H9 (cell line): ENCODE measurements around the gene WFIKKN2. TPM values are rescaled to one million over a fixed set of nuclear protein-coding genes. Genes with fewer than 3 reads are reported as not detected.

Experiments used
- DNase-seq: peaks from one replicate; pipeline ENCODE4 v3.0.0-alpha.2; 2017
- H2AFZ ChIP-seq: one replicate; pipeline ENCODE4 v1.6.1; 2013; ENCODE audit warnings: mild to moderate bottlenecking, low read length, control low read depth, moderate library complexity
- H2AK5ac ChIP-seq: 2 replicates; pipeline ENCODE4 v1.6.1; 2013; ENCODE audit warnings: low read length, control low read depth, mixed read lengths; ENCODE audit not compliant: insufficient read length
- H2BK120ac ChIP-seq: one replicate; pipeline ENCODE4 v1.6.1; 2013; ENCODE audit warnings: low read depth, mild to moderate bottlenecking, low read length, control low read depth, inconsistent platforms; ENCODE audit not compliant: poor library complexity, severe bottlenecking
- H2BK12ac ChIP-seq: 2 replicates; pipeline ENCODE4 v1.6.1; 2013; ENCODE audit warnings: low read length, control low read depth, mixed read lengths, low read depth; ENCODE audit not compliant: insufficient read length
- H2BK15ac ChIP-seq: 2 replicates; pipeline ENCODE4 v1.6.1; 2013; ENCODE audit warnings: low read depth, low read length, control low read depth
- H2BK20ac ChIP-seq: one replicate; pipeline ENCODE4 v1.6.1; 2013; ENCODE audit warnings: low read depth, mild to moderate bottlenecking, low read length, control low read depth, inconsistent platforms; ENCODE audit not compliant: poor library complexity, severe bottlenecking
- H2BK5ac ChIP-seq: 2 replicates; pipeline ENCODE4 v1.6.1; 2013; ENCODE audit warnings: low read length, control low read depth, mixed read lengths; ENCODE audit not compliant: insufficient read length
- H3K14ac ChIP-seq: 2 replicates; pipeline ENCODE4 v1.6.1; 2013; ENCODE audit warnings: low read length, control low read depth; ENCODE audit not compliant: insufficient read depth
- H3K18ac ChIP-seq: 2 replicates; pipeline ENCODE4 v1.6.1; 2013; ENCODE audit warnings: low read depth, mild to moderate bottlenecking, mixed read lengths, low read length, control low read depth; ENCODE audit not compliant: insufficient read length
- H3K23ac ChIP-seq: 2 replicates; pipeline ENCODE4 v1.6.1; 2013; ENCODE audit warnings: low read length, control low read depth, mixed read lengths, low read depth; ENCODE audit not compliant: insufficient read length
- H3K23me2 ChIP-seq: 2 replicates; pipeline ENCODE4 v1.6.1; 2013; ENCODE audit warnings: low read depth, mild to moderate bottlenecking, mixed read lengths, low read length, control low read depth; ENCODE audit not compliant: insufficient read length, poor library complexity, severe bottlenecking
- H3K27ac ChIP-seq: 2 replicates; pipeline ENCODE4 v1.5.1; 2013; ENCODE audit warnings: low read length, control low read depth, mixed read lengths, low read depth; ENCODE audit not compliant: insufficient read length
- H3K27me3 ChIP-seq: 2 replicates; pipeline ENCODE4 v1.6.1; 2013; ENCODE audit warnings: low read length, control low read depth, inconsistent platforms; ENCODE audit not compliant: insufficient read depth
- H3K4ac ChIP-seq: 2 replicates; pipeline ENCODE4 v1.6.1; 2013; ENCODE audit warnings: low read depth, mild to moderate bottlenecking, control low read depth, inconsistent platforms, low read length, moderate library complexity
- H3K4me1 ChIP-seq: 2 replicates; pipeline ENCODE4 v1.6.1; 2013; ENCODE audit warnings: low read length, control low read depth, inconsistent platforms; ENCODE audit not compliant: insufficient read depth
- H3K4me2 ChIP-seq: 2 replicates; pipeline ENCODE4 v1.6.1; 2013; ENCODE audit warnings: low read length, control low read depth, mixed read lengths; ENCODE audit not compliant: insufficient read length, insufficient read depth
- H3K56ac ChIP-seq: 2 replicates; pipeline ENCODE4 v1.6.1; 2013; ENCODE audit warnings: low read depth, mild to moderate bottlenecking, mixed read lengths, low read length, control low read depth; ENCODE audit not compliant: insufficient read length
- H3K79me1 ChIP-seq: 2 replicates; pipeline ENCODE4 v1.6.1; 2013; ENCODE audit warnings: low read depth, mild to moderate bottlenecking, moderate library complexity, low read length, control low read depth, inconsistent platforms; ENCODE audit not compliant: insufficient read depth, poor library complexity, severe bottlenecking
- H3K79me2 ChIP-seq: 2 replicates; pipeline ENCODE4 v1.6.1; 2013; ENCODE audit warnings: low read length, control low read depth, inconsistent platforms; ENCODE audit not compliant: insufficient read depth
- H3K9ac ChIP-seq: 2 replicates; pipeline ENCODE4 v1.6.1; 2013; ENCODE audit warnings: low read length, control low read depth, mixed read lengths; ENCODE audit not compliant: insufficient read length; ENCODE audit errors: extremely low read depth
- H3K9me3 ChIP-seq: one replicate; pipeline ENCODE4 v1.6.1; 2013; ENCODE audit warnings: low read depth, low read length, inconsistent platforms; ENCODE audit not compliant: control insufficient read depth
- H3T11ph ChIP-seq: one replicate; pipeline ENCODE4 v1.6.1; 2013; ENCODE audit warnings: mild to moderate bottlenecking, low read length, control low read depth, inconsistent platforms
- H4K20me1 ChIP-seq: one replicate; pipeline ENCODE4 v1.6.1; 2013; ENCODE audit not compliant: control insufficient read depth, insufficient read length, insufficient read depth
- H4K5ac ChIP-seq: 2 replicates; pipeline ENCODE4 v1.6.1; 2013; ENCODE audit warnings: low read depth, mild to moderate bottlenecking, mixed read lengths, low read length, control low read depth; ENCODE audit not compliant: insufficient read length
- H4K8ac ChIP-seq: replicated peaks from 2 replicates; pipeline ENCODE4 v1.6.1; 2013; ENCODE audit warnings: low read length, control low read depth, mixed read lengths, low read depth; ENCODE audit not compliant: insufficient read length
- H4K91ac ChIP-seq: 2 replicates; pipeline ENCODE4 v1.6.1; 2013; ENCODE audit warnings: low read depth, mild to moderate bottlenecking, moderate library complexity, mixed read lengths, low read length, control low read depth; ENCODE audit not compliant: insufficient read length
- H3K27ac Mint-ChIP-seq, 3 experiments: 2 replicates in 2 of 3; 3 replicates in 1 of 3; pipeline ENCODE4 v1.8.0; 2020 to 2021; ENCODE audit warnings: mixed read lengths in 3 of 3, mild to moderate bottlenecking in 1 of 3, moderate library complexity in 1 of 3
- H3K27me3 Mint-ChIP-seq: 2 replicates; pipeline ENCODE4 v1.8.0; 2021; ENCODE audit warnings: low read depth, mild to moderate bottlenecking, moderate library complexity, mixed read lengths
- H3K36me3 Mint-ChIP-seq, 3 experiments: 2 replicates in 2 of 3; 3 replicates in 1 of 3; pipeline ENCODE4 v1.8.0; 2020 to 2021; ENCODE audit warnings: low read depth in 3 of 3, mixed read lengths in 3 of 3; ENCODE audit not compliant: insufficient read depth in 1 of 3
- H3K4me1 Mint-ChIP-seq, 2 experiments: 2 replicates each; pipeline ENCODE4 v1.8.0; 2020; ENCODE audit warnings: mixed read lengths in 2 of 2
- H3K4me3 Mint-ChIP-seq, 2 experiments: 2 replicates in 1 of 2; 3 replicates in 1 of 2; pipeline ENCODE4 v1.8.0; 2020 to 2021; ENCODE audit warnings: mild to moderate bottlenecking in 2 of 2, mixed read lengths in 2 of 2, moderate library complexity in 1 of 2
- H3K9me3 Mint-ChIP-seq, 2 experiments: 2 replicates in 1 of 2; 3 replicates in 1 of 2; pipeline ENCODE4 v1.8.0; 2020; ENCODE audit warnings: mild to moderate bottlenecking in 2 of 2, mixed read lengths in 2 of 2, moderate library complexity in 1 of 2
- CTCF ChIP-seq: fragments of 200-600 bp; sonication (generic); conservative IDR thresholded peaks from 3 replicates; pipeline ENCODE4 v1.8.0; 2021; ENCODE audit warnings: antibody characterized with exemption, mild to moderate bottlenecking
- total RNA-seq: library from RNA; stranded (reverse); gene quantifications from 2 replicates; pipeline ENCODE4 v1.2.1, GENCODE V29; 2021

The WFIKKN2 gene
- total RNA-seq, 1 experiment from 2014 or later = 1.1 TPM

- no peak for DNase-seq
- no peak overlapping the region for H2AK5ac ChIP-seq
- H3K9ac ChIP-seq = no peak overlapping the region
- no peaks in the 10 kb centered on the region for H4K20me1 ChIP-seq
- no peaks in the 10 kb centered on the region for H3K23me2 ChIP-seq
- no peak overlapping the region for H3K56ac ChIP-seq
- Mint-ChIP-seq H3K27me3 (peaks cover 4% of the 10 kb centered on the region), H3K4me3 (no peak overlapping the region), H3K4me1 (peaks cover 8% of the 10 kb centered on the region in 2 experiments), H3K27ac (no peak overlapping the region), H3K36me3 (no peaks in the 10 kb centered on the region), H3K9me3 (no peaks in the 10 kb centered on the region)
- H3K23ac ChIP-seq = no peak overlapping the region
- H2BK20ac ChIP-seq = no peak overlapping the region
- H4K91ac ChIP-seq = no peak overlapping the region
- H3T11ph ChIP-seq = no peak overlapping the region
- H3K4me1 ChIP-seq = no peaks in the 10 kb centered on the region
- H2BK120ac ChIP-seq = no peak overlapping the region
- no peak overlapping the region for H4K5ac ChIP-seq
- H3K79me1 ChIP-seq = no peaks in the 10 kb centered on the region
- H3K14ac ChIP-seq = no peak overlapping the region
- no peak overlapping the region for H4K8ac ChIP-seq
- H2AFZ ChIP-seq = no peak overlapping the region
- H3K4me2 ChIP-seq = no peak overlapping the region
- no peaks in the 10 kb centered on the region for H3K9me3 ChIP-seq
- no peak overlapping the region for H3K27ac ChIP-seq
- no peak overlapping the region for H2BK5ac ChIP-seq
- no peak overlapping the region for H3K18ac ChIP-seq
- H3K79me2 ChIP-seq = no peaks in the 10 kb centered on the region
- no peaks in the 10 kb centered on the region for H3K27me3 ChIP-seq
- no peak overlapping the region for H2BK15ac ChIP-seq
- H3K4ac ChIP-seq = no peak overlapping the region
- H2BK12ac ChIP-seq = no peak overlapping the region
- TF ChIP-seq CTCF = no peak
Measured at GRCh38 chr17:50813583-50813982, 21.8 kb upstream of the WFIKKN2 start.
